Measurements from ENCODE around the gene SNX20.

SNX20 gene

DNA sequence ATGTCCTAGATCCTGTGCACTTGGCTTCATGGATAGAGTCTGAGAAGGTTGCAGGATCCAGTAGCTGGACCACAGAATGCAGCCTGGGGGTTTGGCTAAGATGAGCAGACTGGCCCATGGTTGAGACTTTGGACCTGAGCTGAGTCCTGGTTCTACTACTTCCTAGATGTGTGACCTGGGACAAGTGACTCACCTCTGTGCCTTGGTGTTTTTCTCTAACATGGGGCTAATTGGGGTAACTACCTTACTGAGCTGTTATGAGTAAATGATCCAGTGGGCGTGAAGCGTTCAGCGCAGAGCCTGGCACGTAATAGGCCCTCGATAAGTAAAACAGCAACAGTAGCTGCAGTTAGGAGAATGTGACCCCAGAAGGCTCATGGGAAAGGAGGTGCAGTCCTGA is 38.8 kb downstream of the SNX20 start:
- ATAC-seq = no peak
- no peak for TF ChIP-seq ESRRG (CRISPR knock-in tag; IDR thresholded peaks at IDR 0.05)
- no peak for TF ChIP-seq ZFP30 (CRISPR knock-in tag; IDR thresholded peaks at IDR 0.05)
- no peak for TF ChIP-seq TCF4 (CRISPR knock-in tag; IDR thresholded peaks at IDR 0.05; ENCODE audit: borderline replicate concordance)
- TF ChIP-seq ZC3H10 (CRISPR knock-in tag; IDR thresholded peaks at IDR 0.05) = no peak
- no peak for TF ChIP-seq PPARA (CRISPR knock-in tag; IDR thresholded peaks at IDR 0.05; ENCODE audit: borderline replicate concordance)
- no peak for TF ChIP-seq ZFP3 (CRISPR knock-in tag; IDR thresholded peaks at IDR 0.05)
- TF ChIP-seq RARB (CRISPR knock-in tag; IDR thresholded peaks at IDR 0.05) = no peak
- TF ChIP-seq, protein P1, sequence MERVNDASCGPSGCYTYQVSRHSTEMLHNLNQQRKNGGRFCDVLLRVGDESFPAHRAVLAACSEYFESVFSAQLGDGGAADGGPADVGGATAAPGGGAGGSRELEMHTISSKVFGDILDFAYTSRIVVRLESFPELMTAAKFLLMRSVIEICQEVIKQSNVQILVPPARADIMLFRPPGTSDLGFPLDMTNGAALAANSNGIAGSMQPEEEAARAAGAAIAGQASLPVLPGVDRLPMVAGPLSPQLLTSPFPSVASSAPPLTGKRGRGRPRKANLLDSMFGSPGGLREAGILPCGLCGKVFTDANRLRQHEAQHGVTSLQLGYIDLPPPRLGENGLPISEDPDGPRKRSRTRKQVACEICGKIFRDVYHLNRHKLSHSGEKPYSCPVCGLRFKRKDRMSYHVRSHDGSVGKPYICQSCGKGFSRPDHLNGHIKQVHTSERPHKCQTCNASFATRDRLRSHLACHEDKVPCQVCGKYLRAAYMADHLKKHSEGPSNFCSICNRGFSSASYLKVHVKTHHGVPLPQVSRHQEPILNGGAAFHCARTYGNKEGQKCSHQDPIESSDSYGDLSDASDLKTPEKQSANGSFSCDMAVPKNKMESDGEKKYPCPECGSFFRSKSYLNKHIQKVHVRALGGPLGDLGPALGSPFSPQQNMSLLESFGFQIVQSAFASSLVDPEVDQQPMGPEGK (CRISPR knock-in tag; IDR thresholded peaks at IDR 0.05; ENCODE audit: borderline replicate concordance) = no peak

DNA sequence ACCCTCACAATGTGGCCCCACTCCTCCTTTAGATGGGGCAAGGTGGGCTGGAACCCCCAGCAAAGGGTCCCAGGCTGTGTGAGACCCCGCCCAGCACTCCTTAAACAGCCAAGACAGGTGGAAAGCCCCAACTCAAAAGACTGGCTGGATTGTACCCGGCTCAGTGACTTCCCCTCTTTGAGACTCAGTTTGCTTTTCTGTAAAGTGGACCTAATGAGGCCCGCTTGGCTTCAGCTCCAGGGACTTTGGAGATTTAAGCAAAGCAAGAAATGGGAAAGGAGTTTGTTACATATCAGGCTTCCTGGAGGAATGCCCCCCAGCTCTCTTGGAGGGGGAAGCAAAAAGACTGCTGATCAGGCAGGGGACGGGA is 39.3 kb downstream of the SNX20 start:
- no peak for TF ChIP-seq ZNF8 (CRISPR knock-in tag; IDR thresholded peaks at IDR 0.05)
- TF ChIP-seq, protein P2, sequence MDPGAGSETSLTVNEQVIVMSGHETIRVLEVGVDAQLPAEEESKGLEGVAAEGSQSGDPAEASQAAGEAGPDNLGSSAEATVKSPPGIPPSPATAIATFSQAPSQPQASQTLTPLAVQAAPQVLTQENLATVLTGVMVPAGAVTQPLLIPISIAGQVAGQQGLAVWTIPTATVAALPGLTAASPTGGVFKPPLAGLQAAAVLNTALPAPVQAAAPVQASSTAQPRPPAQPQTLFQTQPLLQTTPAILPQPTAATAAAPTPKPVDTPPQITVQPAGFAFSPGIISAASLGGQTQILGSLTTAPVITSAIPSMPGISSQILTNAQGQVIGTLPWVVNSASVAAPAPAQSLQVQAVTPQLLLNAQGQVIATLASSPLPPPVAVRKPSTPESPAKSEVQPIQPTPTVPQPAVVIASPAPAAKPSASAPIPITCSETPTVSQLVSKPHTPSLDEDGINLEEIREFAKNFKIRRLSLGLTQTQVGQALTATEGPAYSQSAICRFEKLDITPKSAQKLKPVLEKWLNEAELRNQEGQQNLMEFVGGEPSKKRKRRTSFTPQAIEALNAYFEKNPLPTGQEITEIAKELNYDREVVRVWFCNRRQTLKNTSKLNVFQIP (CRISPR knock-in tag; IDR thresholded peaks at IDR 0.05; ENCODE audit: borderline replicate concordance, low read depth) = no peak
- TF ChIP-seq, protein P3, sequence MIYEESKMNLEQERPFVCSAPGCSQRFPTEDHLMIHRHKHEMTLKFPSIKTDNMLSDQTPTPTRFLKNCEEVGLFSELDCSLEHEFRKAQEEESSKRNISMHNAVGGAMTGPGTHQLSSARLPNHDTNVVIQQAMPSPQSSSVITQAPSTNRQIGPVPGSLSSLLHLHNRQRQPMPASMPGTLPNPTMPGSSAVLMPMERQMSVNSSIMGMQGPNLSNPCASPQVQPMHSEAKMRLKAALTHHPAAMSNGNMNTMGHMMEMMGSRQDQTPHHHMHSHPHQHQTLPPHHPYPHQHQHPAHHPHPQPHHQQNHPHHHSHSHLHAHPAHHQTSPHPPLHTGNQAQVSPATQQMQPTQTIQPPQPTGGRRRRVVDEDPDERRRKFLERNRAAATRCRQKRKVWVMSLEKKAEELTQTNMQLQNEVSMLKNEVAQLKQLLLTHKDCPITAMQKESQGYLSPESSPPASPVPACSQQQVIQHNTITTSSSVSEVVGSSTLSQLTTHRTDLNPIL (CRISPR knock-in tag; IDR thresholded peaks at IDR 0.05; ENCODE audit: low read depth) = no peak
- TF ChIP-seq SNAI2 (CRISPR knock-in tag; IDR thresholded peaks at IDR 0.05) = no peak
- no peak for TF ChIP-seq GLIS3 (CRISPR knock-in tag; IDR thresholded peaks at IDR 0.05)
- TF ChIP-seq ARNTL (CRISPR knock-in tag; IDR thresholded peaks at IDR 0.05; ENCODE audit: borderline replicate concordance, low read depth) = no peak
- no peak for TF ChIP-seq ESRRG (CRISPR knock-in tag; IDR thresholded peaks at IDR 0.05)
- no peak for TF ChIP-seq ISL1 (CRISPR knock-in tag; IDR thresholded peaks at IDR 0.05)
- no peak for TF ChIP-seq ZFP30 (CRISPR knock-in tag; IDR thresholded peaks at IDR 0.05)
- no peak for TF ChIP-seq OSR1 (CRISPR knock-in tag; IDR thresholded peaks at IDR 0.05)
- TF ChIP-seq PPARA (CRISPR knock-in tag; IDR thresholded peaks at IDR 0.05; ENCODE audit: borderline replicate concordance) = no peak
- no peak for TF ChIP-seq ZFP3 (CRISPR knock-in tag; IDR thresholded peaks at IDR 0.05)
- no peak for TF ChIP-seq BACH2 (CRISPR knock-in tag; IDR thresholded peaks at IDR 0.05; ENCODE audit: borderline replicate concordance)
- TF ChIP-seq TOX (CRISPR knock-in tag; IDR thresholded peaks at IDR 0.05; ENCODE audit: borderline replicate concordance) = no peak
- no peak for TF ChIP-seq TCF4 (CRISPR knock-in tag; IDR thresholded peaks at IDR 0.05; ENCODE audit: borderline replicate concordance)
- no peak for TF ChIP-seq ZNF565 (CRISPR knock-in tag; conservative IDR thresholded peaks at IDR 0.05; ENCODE audit: low read depth)
- ATAC-seq = no peak

DNA sequence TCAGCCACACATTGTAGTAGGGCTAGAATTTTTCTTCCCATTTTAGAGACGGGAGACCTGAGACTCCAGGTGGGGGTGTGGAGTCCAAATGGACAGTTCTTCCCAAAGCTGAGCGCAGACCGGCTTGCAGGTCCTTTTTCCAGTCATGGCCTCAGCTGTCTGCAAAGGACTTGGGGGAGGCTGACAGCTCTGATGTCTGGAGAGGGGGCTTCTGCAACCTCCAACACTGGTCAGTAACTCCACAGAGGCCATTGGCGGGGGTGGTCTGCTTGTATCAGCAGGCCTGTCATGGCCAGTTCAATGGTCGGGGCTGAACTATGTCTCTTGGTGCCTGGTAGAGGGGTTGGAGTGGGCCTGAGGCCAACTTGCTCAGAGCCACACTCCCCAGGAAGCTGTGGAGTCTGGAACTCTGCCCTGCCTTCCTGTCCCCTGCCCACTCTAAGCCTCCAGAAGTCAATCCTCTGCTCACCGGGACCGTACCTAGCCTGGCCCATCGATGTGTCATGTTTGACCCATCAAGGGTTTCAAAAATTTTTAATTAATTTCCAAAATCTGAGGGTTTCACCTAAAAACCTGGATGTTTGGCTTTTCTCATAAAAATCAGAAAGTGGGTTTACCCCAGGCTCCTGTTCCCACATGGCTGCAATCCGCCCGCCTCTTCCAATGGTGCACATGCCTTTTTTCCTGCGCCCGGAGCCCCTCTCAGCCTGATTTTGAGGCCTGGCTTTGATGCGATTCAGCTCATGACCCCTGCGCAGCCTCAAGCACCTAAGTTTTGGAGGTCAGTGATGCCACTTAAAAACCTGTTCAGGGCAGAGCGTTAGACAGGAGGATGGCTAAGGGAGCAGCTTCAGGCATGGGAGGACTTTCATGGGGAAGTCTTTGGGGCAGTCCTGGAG is 39.9 kb downstream of the SNX20 start:
- TF ChIP-seq OSR1 (CRISPR knock-in tag; IDR thresholded peaks at IDR 0.05) = no peak
- TF ChIP-seq ESRRG (CRISPR knock-in tag; IDR thresholded peaks at IDR 0.05) = no peak
- TF ChIP-seq ZNF565 (CRISPR knock-in tag; conservative IDR thresholded peaks at IDR 0.05; ENCODE audit: low read depth) = no peak
- no peak for TF ChIP-seq SNAI2 (CRISPR knock-in tag; IDR thresholded peaks at IDR 0.05)
- no peak for TF ChIP-seq ZFP3 (CRISPR knock-in tag; IDR thresholded peaks at IDR 0.05)
- no peak for TF ChIP-seq PPARA (CRISPR knock-in tag; IDR thresholded peaks at IDR 0.05; ENCODE audit: borderline replicate concordance)
- TF ChIP-seq, protein P3 (CRISPR knock-in tag; IDR thresholded peaks at IDR 0.05; ENCODE audit: low read depth) = no peak
- TF ChIP-seq, protein P1 (CRISPR knock-in tag; IDR thresholded peaks at IDR 0.05; ENCODE audit: borderline replicate concordance) = no peak
- TF ChIP-seq, protein P2 (CRISPR knock-in tag; IDR thresholded peaks at IDR 0.05; ENCODE audit: borderline replicate concordance, low read depth) = no peak
- no peak for TF ChIP-seq TOX (CRISPR knock-in tag; IDR thresholded peaks at IDR 0.05; ENCODE audit: borderline replicate concordance)
- TF ChIP-seq ISL1 (CRISPR knock-in tag; IDR thresholded peaks at IDR 0.05) = no peak
- TF ChIP-seq ZNF8 (CRISPR knock-in tag; IDR thresholded peaks at IDR 0.05) = no peak
- TF ChIP-seq ZNF70 (CRISPR knock-in tag; IDR thresholded peaks at IDR 0.05) = no peak
- no peak for TF ChIP-seq TCF4 (CRISPR knock-in tag; IDR thresholded peaks at IDR 0.05; ENCODE audit: borderline replicate concordance)
- TF ChIP-seq BACH2 (CRISPR knock-in tag; IDR thresholded peaks at IDR 0.05; ENCODE audit: borderline replicate concordance) = no peak
- no peak for ATAC-seq

All from SK-N-SH treated with all-trans-retinoic acid at 6 μM for 48 hours (cell line).